Hepatocyte (in vitro differentiated cells): ENCODE results near the gene CCDC83.

Source experiments
- CTCF ChIP-seq: fragments of 200-600 bp; sonication (generic); IDR thresholded peaks from 2 replicates; pipeline ENCODE4 v1.5.1; 2016; ENCODE audit warnings: antibody characterized with exemption, mild to moderate bottlenecking; ENCODE audit not compliant: poor library complexity
- EZH2phosphoT487 ChIP-seq: fragments of 200-600 bp; sonication (generic); IDR thresholded peaks from one replicate; pipeline ENCODE4 v1.6.1; 2018; ENCODE audit warnings: antibody characterized with exemption, mild to moderate bottlenecking, low read depth, moderate library complexity; ENCODE audit not compliant: unreplicated experiment, severe bottlenecking

GRCh38 chr11:85822814-85823213 lies 32.4 kb upstream of the CCDC83 start:
- TF ChIP-seq CTCF (no peak), EZH2phosphoT487 (no peak)
